Endothelial cell of hepatic sinusoid (primary cell): ENCODE results near the gene RPTOR.
"Not testable (repeated sequence)": the region's sequence is repeated elsewhere in the genome, so short reads cannot be mapped to it uniquely, and the experiment has no call there.

ENCODE experiments used
- in situ Hi-C: cut with HindIII; loops from 2 replicates; pipeline ENCODE4 v1.10.0; 2017; ENCODE audit warnings: low sequenced_read_pairs

RPTOR gene

DNA sequence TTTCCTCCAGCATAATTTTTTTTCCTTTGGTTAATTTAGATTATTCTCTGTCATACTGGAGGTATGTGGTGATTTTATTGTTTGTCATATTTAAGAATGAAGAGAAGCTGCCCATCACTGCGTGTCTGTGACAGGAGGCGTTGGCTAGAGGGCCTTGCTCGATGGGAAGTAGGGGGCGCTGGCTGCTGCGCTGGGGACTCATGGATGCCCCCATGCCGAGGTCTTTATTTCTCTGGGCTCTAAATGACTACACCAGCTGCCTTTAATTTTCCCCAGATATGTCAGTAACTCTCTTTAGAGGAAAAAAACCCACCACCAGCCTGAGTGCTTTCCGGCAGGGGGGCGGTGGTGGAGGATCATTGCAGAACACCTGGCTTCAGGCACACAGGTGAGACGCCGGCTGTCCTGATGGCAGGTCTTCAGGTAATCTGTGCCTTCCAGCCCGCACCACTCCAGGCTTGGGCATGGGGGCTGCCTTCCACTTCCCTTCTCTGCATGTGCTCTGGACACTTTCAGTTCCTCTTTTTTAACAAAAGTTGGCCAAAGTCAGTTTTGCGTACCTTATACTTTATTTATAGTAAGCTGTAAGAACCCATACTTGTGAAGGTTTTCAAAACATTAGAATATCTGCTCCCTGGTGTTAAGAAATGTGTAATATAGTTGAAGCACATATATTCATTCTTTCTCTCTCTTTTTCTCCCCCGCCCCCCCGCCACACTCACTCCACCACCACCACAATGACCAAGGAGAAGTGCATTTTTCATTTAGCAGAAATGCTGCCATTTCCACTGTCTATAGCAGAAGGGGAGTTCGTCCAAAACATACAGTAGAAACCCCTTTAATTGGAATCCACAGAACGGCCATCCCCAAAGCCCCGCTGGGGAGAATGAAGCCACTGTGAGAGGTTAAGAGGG, 192.7 kb downstream of the RPTOR start:
- in situ Hi-C loops: loop anchor here (5.0 kb wide), 1 partner anchor 100 kb away; no protein-coding TSS in a partner anchor

- in situ Hi-C loops: loop anchor here (5.0 kb wide), 1 partner anchor 101 kb away; no protein-coding TSS in a partner anchor
Observed at GRCh38 chr17:80738020-80738808, 193.6 kb downstream of the RPTOR start.

- in situ Hi-C loops: loop anchor here (5.0 kb wide), 1 partner anchor 102 kb away; no protein-coding TSS in a partner anchor
Observed at GRCh38 chr17:80738987-80739730, 194.5 kb downstream of the RPTOR start.

- in situ Hi-C loops: no loop called here
Observed at GRCh38 chr17:80740141-80740540, 195.5 kb downstream of the RPTOR start.

GRCh38 chr17:80742091-80742490, 197.5 kb downstream of the RPTOR start:
- in situ Hi-C loops: no loop called here

- in situ Hi-C loops: no loop called here
Observed at GRCh38 chr17:80742581-80743180, 198.0 kb downstream of the RPTOR start.

GRCh38 chr17:80743181-80743771, 198.6 kb downstream of the RPTOR start:
- in situ Hi-C loops: no loop called here

- in situ Hi-C loops: not testable (repeated sequence)
Observed at GRCh38 chr17:80743973-80744372, 199.3 kb downstream of the RPTOR start.

DNA sequence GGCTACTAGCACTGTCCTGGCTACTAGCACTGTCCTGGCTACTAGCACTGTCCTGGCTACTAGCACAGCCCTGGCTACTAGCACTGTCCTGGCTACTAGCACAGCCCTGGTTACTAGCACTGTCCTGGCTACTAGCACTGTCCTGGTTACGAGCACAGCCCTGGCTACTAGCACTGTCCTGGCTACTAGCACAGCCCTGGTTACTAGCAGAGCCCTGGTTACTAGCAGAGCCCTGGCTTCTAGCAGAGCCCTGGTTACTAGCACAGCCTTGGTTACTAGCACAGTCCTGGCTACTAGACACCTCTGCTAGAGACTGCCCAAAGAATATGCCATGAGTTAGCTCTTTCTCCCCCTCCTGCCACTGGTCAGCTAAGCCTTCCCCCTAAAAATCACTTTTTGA, 200.1 kb downstream of the RPTOR start:
- in situ Hi-C loops: not testable (repeated sequence)

GRCh38 chr17:80745183-80745582, 200.5 kb downstream of the RPTOR start:
- in situ Hi-C loops: no loop called here

DNA sequence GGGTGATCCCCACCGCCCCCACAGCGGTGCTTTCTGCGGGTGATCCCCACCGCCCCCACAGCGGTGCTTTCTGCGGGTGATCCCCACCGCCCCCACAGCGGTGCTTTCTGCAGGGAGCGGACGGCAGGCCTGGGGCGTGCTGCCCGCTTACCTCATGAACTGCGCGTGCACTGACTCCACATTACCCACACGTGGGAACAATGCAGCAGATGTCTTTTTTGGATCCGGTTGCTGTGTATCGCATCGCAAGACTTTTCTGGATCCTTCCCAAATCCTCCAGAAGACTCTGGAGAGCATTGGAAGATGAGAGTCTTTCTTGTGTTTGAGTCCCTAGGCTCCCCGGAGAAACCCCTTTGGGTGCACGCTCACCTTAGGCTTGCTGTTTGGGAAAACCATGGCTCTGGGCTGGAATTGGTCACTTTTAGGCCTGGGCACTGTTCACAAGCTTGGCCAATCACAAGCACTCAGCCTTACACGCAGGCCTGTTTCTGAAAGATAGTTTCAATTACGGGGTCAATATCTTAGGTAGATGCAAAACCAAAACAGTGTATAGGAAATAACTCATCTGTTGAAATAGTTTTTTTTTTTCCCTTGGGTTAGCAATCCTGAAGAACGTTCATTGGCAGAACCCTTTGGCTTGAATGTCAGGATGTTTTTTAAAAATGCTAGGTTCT, 201.8 kb downstream of the RPTOR start:
- in situ Hi-C loops: no loop called here

DNA sequence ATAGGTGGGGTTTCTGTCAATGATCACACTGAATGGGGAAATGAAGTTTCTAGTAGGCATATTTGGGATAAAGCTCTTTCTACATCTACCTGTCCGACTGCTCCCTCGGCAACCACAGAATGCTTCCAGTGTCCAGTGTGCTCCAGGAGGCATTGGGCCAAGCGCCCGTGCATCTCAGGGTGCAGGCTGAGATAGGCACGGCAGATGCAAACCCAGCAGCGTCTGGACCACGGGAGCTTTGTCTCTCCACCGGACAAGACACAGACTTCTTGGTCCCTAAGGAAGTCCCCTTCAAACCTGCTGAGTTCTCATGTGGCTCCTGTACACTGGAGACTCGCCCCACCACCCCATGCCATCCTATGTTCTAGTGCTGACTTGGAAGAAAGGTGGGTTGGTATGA, 202.8 kb downstream of the RPTOR start:
- in situ Hi-C loops: no loop called here

GRCh38 chr17:80749611-80750010, 205.0 kb downstream of the RPTOR start:
- in situ Hi-C loops: no loop called here

GRCh38 chr17:80750263-80750662, 205.6 kb downstream of the RPTOR start:
- in situ Hi-C loops: no loop called here

DNA sequence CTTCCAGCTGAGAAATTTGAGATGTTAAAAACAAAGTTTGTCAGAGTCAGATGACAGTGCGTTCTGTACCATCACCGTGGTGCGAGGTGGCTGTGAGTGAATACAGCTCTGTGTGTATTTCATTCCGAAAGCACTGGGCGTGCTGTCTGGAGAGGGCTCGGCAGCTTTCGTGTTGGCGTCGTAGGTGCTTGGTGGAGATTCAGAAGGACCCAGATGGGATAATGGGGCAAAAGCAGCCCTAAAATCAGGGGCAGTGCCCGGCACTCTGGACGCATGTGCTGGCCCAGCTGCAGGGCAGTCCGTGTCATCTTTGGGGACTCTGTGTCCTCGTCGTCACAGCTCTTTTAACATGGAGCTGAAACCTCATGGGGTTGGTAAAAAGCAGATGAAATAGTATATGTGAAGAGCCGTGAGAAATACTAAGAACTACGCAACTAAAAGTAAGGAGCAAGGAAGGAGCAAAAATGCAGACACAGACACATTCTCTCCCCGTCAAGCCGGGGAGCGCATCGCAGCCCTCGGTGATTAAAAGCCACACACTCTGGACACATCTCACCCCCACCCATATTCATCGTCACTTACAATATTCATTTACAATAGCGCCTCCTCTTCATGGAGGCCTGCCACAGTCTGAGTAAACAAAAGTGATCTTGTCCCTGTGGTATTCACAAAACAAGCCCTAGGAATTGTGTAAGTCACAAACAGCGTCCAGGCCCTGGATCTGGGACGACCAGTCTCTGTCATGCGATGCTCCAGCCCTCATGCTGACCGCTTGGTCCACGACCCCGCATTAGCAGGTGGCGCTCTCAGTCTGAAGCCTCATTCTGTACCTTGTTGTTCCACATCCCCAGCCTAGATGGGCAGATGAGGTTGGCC, 206.7 kb downstream of the RPTOR start:
- in situ Hi-C loops: no loop called here

DNA sequence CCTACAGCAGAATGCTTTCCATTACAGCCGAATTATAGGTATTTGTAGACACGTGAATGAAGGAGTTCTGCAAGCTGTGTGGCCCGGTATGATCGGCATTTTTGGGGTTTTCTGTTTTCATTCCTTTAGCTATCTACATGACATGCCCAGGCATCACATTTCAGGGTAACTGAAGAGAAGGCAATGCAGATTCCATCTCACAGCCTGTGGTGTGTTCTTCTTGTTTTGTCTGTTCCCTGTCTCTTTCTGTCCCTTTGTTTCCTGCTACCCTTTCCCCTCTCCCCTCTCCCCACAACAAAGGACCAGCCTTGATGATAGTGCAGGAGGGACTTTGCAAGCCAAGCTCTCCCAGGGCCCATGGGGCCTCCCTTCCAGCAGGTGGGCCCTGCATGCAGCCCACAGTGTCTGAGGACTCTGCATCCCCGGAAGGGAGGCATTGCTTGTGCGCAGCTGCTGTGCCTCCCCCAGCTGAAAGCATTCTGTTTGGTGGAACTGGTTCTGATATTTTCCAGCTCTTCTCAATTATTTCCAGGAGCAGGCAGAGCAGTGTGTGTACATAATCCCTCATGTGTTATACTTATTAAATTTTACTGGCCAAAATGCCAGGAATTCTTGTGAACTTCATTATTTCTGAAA, 207.4 kb downstream of the RPTOR start:
- in situ Hi-C loops: no loop called here

GRCh38 chr17:80753685-80754345, 209.2 kb downstream of the RPTOR start:
- in situ Hi-C loops: no loop called here

DNA sequence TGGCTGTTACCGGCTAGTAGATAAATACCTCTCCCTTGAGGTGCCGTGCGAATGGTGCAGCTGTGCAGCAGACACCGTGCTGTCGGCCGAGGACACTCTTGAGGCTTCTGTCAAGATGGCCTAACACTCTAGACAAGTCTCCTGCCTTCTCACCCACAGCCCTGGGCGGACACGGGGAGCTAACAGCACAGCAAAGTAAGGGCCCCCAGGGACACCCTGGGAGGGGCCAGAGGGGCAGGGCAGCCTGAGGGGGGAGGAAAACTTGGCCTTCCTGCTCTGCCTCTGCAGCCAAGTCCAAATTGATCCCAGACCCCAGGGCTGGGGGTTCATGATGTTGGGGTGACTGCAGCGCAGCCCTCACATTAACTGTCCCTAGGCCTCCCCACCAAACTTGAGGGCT, 210.2 kb downstream of the RPTOR start:
- in situ Hi-C loops: no loop called here
